Activated CD4-positive, alpha-beta T cell treated with anti-CD3 and anti-CD28 coated beads, Interleukin-2, amount 50 U/mL, for 4 hours (primary cell): Measurements from ENCODE around the gene AMPH.
"Not testable (repeated sequence)": the region's sequence is repeated elsewhere in the genome, so short reads cannot be mapped to it uniquely, and the experiment has no call there.

Source experiments
- DNase-seq, 2 experiments: peaks; one replicate each; pipeline ENCODE4 v3.0.0-alpha.2; 2020

AMPH gene

DNA sequence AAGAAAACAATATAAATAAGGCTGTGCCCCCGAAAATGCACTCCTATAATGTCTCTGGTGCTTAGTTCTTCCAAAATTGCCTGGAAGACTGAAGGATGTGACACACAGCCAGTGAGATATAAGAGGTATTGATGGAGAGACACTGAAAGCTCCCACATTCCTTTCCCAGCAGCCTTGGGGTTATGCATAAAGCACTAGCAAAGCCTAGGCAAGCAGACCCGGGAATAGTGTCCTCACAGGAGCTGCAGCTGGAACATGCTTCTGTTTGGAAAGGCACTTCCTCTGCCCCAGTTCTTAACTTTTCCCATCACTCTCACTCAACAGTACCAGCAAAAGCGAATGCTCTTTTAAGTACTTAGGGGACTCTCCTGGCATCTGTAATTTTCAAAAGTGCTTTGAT, 178.0 kb downstream of the AMPH start:
- no peak for DNase-seq

DNA sequence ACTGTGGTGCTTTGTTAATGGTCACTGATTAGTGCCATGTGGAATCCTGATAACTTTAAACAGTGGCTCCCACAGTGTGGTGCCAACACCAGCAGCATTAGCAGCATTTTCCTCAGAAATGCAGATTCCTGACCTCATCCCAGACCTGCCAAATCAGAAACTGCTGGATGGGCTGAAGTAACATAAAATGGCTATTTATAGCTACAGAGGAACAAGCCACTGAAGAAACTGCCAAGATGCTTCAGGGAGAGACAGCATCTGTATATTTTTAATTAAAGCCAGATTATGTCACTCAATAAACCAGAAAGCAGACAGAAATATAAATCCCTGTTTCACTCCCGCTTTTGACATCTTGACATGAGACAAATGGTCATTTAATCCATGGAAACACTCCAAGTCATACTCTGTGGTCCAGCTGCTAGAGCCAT, 178.5 kb downstream of the AMPH start:
- no peak for DNase-seq

DNA sequence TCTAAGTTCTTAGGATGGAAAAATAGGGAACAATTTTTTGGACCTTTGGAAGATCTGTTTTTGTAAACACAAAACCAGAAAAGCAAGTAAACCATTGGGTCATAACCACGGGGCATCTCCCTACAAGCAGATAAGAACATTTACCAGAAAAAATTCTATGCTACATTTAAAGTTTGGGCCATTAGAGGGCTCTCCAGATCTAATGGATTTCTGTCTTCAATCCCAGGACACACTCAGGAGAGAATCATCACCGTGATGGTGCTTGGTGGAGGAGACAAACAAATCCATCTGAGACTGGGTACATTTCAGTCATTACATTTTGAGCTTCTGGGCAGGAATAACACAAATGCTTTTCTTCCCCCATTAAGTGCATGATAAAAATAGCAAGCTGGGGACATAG, 179.3 kb downstream of the AMPH start:
- no peak for DNase-seq

DNA sequence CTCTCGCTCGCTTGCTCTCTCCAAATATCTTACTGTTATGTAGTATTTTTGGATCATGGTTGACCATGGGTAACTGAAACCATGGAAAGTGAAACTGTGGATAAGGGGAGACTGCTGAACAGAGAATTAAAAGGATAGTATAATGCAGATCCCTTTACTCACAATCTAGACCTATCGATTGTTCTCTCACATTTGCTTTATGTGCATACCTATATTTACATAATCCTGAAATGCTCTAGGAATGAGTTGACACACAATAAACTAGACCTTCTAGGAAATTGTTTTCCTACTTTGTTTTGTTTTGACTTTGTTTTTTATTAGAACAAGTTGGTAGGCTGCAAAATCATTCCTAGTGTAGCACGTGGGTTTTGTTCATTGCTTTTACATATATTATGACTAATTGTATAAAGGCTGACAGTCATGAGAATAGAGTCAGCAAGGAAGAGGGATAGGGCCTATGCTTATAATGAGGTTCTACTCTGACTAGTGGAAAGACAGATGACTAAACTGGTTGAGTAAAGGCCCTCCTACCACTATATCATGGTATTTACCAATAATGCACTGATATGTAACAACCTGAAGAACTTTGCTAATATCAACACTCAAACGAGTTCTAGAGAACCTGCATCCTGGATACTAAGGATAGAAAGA, 182.5 kb downstream of the AMPH start:
- DNase-seq = no peak

DNA sequence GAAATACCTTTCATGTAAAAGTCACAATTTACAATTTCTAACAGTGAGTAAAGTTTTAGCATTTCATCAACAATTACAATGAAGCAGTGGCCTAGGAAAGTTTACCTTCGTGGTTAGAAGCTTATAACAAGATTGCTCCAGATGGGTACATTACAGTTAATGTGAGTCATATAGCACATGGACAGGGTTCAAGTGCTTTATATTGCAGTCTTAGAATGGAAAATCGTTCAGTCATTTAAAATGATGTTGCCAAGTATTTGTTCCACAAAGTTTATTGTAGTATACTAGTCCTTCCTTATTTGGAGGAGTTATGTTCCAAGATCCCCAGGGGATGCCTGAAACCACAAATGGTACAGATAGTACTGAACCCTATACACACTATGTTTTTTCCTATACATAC, 183.1 kb downstream of the AMPH start:
- no peak for DNase-seq

DNA sequence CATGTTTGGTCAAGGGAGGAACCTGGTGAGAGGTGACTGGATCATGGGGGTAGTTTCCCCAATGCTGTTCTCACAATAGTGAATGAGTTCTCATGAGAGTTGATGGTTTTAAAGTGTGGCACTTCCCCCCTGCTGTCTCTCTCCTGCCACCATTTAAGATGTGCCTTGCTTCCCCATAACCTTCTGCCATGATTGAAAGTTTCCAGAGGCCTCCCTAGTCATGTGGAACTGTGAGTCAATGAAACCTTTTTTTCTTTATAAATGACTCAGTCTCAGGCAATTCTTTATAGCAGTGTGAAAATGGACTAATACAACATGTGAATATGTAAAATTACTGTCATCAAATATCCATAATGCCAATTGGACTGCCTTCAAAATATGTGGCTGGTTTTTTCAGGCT, 192.2 kb downstream of the AMPH start:
- no peak for DNase-seq

DNA sequence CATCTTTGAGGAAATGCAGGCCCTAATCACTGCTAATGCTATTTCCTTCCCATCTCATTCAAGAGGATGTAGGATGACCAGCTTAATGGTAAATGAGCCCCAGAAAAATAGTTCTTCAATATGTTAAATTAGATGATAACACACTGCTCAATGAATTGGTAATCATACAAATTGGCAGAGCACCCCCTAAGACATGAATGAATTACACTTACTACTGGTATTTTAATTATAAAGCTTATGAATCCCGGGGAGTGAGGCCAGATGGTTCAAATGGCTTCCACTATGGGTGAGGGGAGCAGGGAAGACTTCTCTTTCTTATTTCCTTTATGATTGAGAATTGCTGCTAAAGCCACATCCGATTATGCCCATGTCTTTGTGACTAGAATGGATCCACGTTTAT, 198.5 kb downstream of the AMPH start:
- DNase-seq = no peak

DNA sequence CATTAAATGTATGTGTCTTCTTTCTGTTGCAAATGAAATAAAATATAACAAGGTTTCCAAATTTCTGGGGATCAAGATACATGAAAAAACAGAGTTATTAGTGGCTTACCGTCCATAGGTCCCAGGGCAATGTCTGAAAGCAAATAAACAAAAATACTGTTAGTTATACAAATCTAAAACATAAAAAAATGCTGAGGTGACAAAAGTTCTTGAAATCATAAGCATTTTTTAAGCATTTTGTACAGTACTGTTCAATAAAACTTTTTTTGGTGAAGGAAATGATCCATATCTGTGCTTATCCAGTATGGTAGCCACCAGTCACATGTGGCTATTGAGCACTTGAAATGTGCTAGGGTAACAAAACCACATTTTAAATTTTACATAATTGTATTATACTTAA, 199.1 kb downstream of the AMPH start:
- no peak for DNase-seq

DNA sequence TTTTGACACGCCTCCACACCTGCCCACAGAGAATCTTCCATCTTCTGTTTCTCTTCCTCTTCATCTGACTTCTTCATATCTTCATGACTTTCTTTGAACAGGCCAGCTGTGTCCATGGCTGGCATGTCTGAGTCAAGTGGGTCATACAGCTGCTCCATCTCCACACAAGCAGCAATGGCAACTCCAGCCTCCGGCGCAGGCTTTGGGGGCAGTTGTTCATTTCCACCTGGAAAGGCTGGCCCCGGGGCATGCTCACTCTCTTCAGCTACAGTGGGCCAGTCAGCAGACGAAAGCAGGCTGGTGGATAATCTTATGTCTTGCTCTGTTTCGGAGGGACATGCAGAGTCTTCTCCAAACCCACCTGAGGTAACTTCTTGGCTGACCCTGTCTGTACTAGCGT, 202.1 kb downstream of the AMPH start:
- DNase-seq = no peak

DNA sequence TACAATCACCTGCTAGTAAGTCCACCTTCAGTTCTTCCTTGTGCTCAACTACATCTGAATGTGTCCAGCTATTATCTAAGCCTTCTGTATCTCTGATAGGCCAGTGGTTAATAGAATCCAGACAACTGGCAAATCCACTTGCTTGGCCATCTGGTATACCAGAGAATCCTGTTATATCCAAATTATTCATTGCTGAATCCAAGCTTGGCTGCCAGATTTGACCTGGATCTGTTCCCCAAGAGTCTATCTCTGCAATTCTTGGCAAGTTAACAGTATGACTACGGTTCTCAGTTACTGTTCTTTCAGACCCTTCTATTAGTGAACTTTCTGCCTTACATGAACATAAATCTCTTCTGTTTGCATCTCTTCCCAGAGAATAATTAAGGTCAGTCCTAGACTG, 203.1 kb downstream of the AMPH start:
- no peak for DNase-seq

DNA sequence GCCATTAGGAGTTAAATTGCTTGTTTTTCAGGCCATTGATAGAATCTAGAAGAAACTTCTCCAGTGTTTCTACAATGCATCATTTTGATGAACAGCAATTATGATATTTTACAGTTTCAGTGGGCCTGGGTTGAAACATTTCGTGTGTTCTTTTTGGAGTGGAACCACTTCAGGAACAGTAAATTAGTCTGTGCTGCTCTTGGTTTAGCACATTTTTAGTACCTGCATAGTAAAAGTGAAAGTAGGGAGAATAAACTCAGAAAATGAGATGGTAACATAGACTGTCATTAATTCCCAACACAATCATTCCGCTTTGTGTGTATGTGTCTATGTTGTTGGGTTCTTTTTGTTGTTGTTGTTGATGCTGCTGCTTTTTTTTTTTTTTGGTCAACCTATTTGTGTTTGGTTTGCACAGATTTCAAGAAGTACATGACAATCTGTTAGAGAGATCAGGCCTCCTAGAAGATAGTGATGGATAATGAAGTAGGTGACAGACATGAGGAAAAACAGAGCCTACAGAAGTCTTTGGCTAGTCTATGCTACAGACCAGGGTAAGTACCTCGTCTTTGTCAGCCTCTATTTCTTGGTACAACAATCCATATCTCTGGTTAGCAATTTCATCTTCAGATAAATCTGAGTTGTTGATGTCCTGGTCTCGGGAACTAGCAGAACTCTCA, 203.8 kb downstream of the AMPH start:
- DNase-seq = no peak

DNA sequence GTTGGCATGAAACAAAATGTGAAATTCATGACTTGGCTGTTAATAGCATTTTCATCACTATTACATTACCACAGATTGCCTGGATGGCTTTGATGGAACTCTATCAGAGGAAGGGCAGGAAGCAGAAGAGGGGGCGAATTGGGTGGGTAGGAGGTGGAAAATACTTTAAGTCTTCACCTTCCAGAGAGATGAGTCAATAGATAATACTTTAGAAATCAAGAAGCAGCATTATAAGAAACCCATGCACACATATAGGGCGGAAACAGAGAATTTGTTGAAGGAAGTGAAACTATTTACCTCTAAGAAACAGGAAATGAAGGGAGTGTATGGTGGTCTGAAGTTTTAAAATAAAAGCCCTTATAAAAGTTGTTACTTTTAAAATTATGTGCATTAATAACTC, 205.7 kb downstream of the AMPH start:
- peak in 1 of 2 experiments; percentile 13 for DNase-seq

DNA sequence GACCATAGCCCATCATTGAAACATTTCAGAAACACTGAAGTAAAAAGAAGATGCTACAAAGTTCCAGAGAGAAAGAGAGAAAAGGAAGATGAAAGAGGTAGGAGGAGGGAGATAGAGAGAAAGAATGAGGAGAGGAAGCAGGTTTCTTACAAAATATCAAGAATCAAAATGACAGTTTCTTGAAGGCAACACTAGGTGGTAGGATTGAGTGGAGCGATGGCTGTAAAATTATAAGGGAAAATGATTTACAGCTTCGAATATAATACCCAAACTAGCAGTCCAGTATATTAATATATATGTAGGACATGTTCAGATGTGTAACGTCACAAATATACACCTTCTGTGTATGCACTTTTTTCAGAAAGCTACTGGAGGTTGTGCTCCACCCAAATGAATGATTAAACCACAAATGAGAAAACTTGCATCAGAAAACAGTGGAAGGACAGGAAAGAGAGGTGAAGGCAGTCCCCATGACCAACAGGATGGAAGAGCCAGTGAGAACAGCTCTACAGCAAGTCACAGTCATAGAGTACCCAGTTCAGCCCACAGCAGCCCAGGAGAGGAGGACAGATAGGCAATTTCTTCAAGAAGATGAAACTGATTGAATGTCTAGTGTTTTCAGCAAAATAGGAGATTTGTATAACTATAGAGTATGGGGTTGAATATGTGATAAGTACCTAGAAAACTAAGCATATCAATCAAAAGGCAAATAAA, 206.3 kb downstream of the AMPH start:
- DNase-seq = no peak

DNA sequence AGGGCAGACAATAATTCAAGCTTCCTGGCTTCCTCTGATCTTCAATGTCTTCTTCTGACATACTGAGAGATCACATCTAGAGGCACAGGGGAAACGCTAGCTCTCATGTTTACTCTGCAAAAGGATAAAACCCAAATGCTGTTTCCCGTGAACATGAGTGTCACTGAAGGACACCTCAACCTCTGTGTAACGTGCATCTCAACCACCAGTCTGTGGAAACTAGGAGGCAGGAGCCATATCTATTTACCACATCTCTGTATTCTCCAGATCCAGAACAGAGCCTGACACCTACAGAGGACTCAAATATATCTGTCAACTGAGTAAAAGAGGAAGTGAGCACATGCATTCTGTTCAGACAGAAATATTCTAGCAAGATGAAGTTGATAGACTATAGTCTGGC, 217.4 kb downstream of the AMPH start:
- no peak for DNase-seq

DNA sequence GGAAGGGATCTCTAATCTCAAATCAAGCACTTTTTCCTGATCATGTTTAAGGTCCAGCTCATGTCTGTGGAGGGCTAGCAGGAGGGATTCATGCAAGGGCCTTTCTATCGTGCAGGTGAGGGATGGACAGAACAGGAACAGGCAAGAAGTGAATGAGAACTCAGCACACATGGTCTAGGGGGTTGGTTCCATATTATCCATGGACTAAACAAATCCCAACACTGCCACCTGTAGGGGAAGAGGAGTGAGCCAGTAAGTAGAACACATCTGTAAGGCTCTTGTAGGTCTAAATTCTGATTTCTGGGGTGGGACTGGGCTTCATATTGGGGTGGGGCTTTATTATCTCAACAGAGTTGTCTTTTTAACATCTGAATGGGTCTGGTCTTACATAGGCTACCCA, 219.8 kb downstream of the AMPH start:
- no peak for DNase-seq

DNA sequence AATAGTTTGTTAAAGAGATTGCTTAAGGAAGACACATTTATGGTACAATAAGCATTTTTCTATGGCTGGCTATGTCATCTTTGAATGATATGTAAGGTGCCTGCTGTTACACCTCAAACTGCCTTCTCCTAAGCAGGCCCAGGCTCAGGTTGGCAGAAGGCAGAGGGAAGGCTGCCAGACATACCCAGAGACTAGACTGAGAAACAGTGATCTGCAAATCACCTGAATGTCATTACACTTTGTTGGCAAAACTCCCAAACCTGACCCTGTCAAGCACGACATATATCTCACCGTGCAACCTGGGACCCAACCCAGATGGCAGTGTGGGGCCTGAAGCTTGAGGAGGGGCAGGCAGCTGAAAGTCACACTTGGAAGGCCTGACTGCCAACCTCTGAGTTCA, 221.1 kb downstream of the AMPH start:
- DNase-seq = no peak

DNA sequence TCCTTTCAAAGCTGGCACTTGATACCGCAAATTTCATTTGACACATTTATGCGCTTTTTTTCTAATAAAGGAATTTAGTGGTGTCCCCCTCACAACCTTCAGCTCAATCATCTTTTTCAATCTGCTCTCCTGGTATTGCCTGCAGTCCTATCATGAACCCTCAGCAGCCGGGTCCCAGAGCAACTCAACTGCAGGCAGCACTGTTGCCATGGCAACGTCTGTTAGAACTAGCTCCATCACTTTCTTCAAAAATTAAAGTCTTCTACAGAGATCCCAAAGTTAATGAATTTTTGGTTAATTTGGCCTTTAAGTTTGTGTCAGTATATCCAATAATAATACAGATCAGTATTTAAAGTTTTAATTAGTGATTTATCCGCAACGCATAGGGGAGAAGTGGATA, 221.6 kb downstream of the AMPH start:
- no peak for DNase-seq

DNA sequence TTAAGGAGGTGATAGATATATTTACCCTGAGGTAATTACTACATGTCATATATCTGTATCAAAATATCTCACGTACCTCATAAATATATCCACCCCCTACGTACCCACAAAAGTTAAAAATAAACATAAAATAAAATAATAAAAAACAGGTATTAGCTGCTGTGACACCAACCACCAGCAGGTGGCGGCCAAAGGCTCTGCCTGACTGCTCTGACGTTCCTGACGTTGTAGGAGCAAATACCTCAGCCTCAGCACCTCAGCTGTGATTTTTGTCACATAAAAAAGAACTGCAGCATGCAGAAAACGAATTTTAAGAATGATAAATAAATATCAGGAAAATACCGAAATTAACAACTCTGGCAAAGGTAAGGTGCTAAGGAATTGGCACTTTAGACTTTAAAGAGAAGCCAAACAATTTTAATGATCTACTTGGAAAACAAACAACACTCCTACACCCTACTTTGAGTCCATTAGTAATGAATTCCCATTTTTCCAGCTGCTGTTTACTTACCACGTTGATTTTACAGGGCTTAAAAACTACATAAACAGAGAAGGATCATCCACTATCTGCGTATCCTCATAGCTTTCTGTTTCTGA, 232.3 kb downstream of the AMPH start:
- DNase-seq = peak; percentile 45 to 52

DNA sequence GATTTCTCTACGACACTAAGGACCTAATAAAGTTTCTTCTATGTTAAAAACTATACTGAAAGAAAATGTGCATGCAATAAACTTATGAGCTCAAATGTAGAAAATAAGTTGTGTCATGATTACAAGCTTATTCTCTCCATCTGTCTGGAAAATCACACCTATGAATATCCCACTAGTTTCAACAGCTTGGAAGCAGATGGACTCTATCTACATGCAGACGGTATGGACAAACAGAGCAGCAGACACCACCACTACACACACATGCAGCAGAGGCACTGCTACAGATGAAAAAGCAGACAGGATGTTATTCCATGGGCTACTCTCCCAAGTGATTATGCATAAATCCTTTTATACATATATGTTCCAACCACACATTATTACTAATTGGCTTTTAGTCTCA, 234.3 kb downstream of the AMPH start:
- DNase-seq = no peak

DNA sequence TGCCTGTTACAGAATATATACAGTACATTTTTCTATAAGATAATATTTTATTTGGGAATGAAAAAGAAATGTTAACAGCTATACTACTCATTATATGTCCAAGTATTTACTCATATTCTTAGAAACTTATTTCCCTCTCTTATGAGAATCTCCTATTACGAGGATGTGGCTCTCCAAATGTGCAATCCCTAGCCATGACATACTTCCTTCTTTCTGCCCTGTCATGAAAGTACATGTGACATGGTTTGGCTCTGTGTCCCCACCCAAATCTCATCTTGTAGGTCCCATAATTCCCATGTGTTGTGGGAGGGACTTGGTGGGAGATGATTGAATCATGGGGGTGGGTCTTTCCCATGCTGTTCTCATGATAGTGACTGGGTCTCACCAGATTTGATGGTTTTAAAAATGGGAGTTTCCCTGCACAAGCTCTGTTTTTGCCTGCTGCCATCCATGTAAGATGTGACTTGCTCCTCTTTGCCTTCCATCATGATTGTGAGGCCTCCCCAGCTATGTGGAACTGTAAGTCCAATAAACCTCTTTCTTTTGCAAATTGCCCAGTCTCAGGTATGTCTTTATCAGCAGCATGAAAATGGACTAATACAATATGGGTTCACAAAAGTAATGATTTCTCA, 235.1 kb downstream of the AMPH start:
- not testable (repeated sequence) for DNase-seq

DNA sequence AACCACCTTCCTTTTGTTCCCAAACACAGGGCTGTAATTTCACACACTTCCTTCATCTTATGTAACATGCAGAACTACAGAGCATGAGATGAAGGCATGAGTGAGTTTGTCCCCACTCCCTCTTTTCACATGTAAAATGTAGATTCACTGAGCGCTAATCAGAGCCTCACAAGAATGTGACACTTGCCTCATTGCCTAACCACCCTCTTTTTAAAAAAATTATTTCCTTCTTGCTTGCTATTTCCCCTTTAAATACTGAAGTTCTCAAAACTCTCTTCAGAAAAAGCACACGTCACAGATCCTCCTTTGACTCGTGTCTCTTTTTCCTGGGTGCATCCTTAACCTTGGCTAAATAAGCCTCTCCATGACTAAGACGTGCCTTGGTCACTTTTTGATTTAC, 236.5 kb downstream of the AMPH start:
- DNase-seq = no peak

DNA sequence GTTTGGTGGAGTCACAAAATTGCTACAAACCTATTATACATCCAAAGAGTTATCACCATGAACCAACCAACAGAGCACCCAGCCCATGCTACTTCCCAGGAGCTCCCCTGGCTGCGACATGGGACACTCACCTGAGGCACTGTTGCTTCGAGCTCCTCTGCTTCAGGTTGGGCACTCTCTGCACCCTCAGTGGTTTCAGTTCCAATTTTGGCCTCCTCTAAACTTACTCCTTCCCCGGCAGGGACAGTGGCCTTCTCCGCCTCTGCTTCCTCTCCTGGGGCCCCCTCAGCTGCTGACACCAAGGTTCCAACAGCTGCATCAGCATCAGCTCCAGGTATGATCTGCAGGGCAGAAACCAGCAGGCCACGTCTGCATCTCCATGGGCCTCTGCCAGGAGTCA, 237.3 kb downstream of the AMPH start:
- no peak for DNase-seq

DNA sequence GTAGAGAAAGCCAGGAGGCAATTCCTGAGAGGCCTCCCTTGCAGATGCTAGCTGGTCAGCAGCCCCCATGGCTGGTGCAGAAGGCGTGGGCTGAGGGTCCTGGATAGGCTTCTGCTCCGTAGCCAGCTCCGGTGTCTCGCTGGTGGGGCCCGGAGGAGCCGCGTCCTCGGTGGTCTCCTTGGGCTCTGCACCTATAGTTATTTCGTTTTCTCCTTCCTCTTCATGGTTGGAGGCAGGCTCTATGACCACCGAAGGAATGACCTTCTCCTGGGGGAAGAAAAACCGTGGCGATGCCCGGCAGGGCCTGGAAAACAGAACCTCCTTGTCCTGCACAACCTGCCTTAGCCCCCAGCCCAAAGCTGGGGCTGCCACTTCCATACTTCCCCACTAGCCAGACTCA, 239.4 kb downstream of the AMPH start:
- no peak for DNase-seq

DNA sequence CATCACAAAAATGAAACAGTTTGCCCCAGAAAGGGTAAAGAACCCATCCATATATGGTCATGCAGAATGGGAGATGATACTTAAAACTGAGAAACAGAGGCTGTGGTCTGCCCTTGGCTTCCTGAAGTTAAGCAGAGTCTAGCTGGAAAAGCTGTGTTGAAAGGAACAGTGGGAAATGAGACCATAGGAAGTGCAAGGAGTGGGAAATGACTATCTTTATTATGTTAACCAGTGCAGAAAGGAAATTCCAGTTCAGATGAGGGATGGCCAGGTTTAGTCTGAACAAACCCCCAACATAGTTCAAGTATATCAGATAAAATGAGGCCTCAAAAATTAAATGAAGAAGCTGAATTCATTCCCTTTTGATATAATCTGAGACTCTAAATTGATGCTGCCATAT, 245.5 kb downstream of the AMPH start:
- DNase-seq = no peak
